ENCODE data around the gene CARD11. TPM values are rescaled to one million over a fixed set of nuclear protein-coding genes. Genes with fewer than 3 reads are reported as not detected.
A peak's percentile ranks its signal among the peaks of the same experiment; 100 is the strongest.

CARD11 gene
- polyA plus RNA-seq, 1 donor from 2014 or later: not detected

- Histone ChIP-seq H4K20me1 (ENCODE audit: insufficient read depth) (no peaks in the 10 kb centered on the region), H2AFZ (ENCODE audit: low read depth, low read length) (no peak overlapping the region), H3K4me2 (ENCODE audit: low read length) (no peak overlapping the region), H3K9me3 (ENCODE audit: low read length) (no peaks in the 10 kb centered on the region), H3K9me2 (ENCODE audit: insufficient read depth, low read length) (no peaks in the 10 kb centered on the region), H3K27ac (ENCODE audit: low read length) (no peak overlapping the region), H3F3A (ENCODE audit: insufficient read depth, low read length, poor library complexity, severe bottlenecking) (no peaks in the 10 kb centered on the region), H3K9ac (ENCODE audit: low read length) (no peak overlapping the region), H3K4me3 (ENCODE audit: low read length) (no peak overlapping the region), H3K36me3 (ENCODE audit: insufficient read depth, low read length) (no peaks in the 10 kb centered on the region), H3K27me3 (ENCODE audit: insufficient read depth, low read depth, low read length) (no peaks in the 10 kb centered on the region), H3K79me2 (replicated peaks; ENCODE audit: insufficient read depth, low read length) (no peaks in the 10 kb centered on the region)
- TF ChIP-seq TAF1 (IDR thresholded peaks at IDR 0.05; ENCODE audit: low read depth) (no peak), REST (IDR thresholded peaks at IDR 0.05; ENCODE audit: borderline replicate concordance) (no peak), CTCF (IDR thresholded peaks at IDR 0.05; ENCODE audit: poor library complexity, severe bottlenecking) (no peak), EP300 (conservative IDR thresholded peaks at IDR 0.05; ENCODE audit: poor library complexity, severe bottlenecking) (no peak), SMC3 (conservative IDR thresholded peaks at IDR 0.05; ENCODE audit: poor library complexity) (no peak), POLR2AphosphoS5 (IDR thresholded peaks at IDR 0.05) (peak; percentile 41), RAD21 (conservative IDR thresholded peaks at IDR 0.05) (no peak)
Measured at GRCh38 chr7:2934984-2935740, 108.5 kb downstream of the CARD11 start.

- Histone ChIP-seq H4K20me1 (ENCODE audit: insufficient read depth) (no peaks in the 10 kb centered on the region), H3K9me3 (ENCODE audit: low read length) (no peaks in the 10 kb centered on the region), H3K27me3 (ENCODE audit: insufficient read depth, low read depth, low read length) (no peaks in the 10 kb centered on the region), H3F3A (ENCODE audit: insufficient read depth, low read length, poor library complexity, severe bottlenecking) (no peaks in the 10 kb centered on the region), H3K9me2 (ENCODE audit: insufficient read depth, low read length) (no peaks in the 10 kb centered on the region), H3K9ac (ENCODE audit: low read length) (no peak overlapping the region), H3K4me3 (ENCODE audit: low read length) (no peak overlapping the region), H3K36me3 (ENCODE audit: insufficient read depth, low read length) (no peaks in the 10 kb centered on the region), H3K4me2 (ENCODE audit: low read length) (no peak overlapping the region), H3K27ac (ENCODE audit: low read length) (no peak overlapping the region), H2AFZ (ENCODE audit: low read depth, low read length) (no peak overlapping the region), H3K79me2 (replicated peaks; ENCODE audit: insufficient read depth, low read length) (no peaks in the 10 kb centered on the region)
- TF ChIP-seq POLR2AphosphoS5 (IDR thresholded peaks at IDR 0.05) (no peak), RAD21 (conservative IDR thresholded peaks at IDR 0.05) (no peak), MXI1 (conservative IDR thresholded peaks at IDR 0.05; ENCODE audit: poor library complexity, severe bottlenecking) (no peak), SMC3 (conservative IDR thresholded peaks at IDR 0.05; ENCODE audit: poor library complexity) (no peak), CTCF (IDR thresholded peaks at IDR 0.05; ENCODE audit: poor library complexity, severe bottlenecking) (no peak), EP300 (conservative IDR thresholded peaks at IDR 0.05; ENCODE audit: poor library complexity, severe bottlenecking) (no peak), TAF1 (IDR thresholded peaks at IDR 0.05; ENCODE audit: low read depth) (no peak), REST (IDR thresholded peaks at IDR 0.05; ENCODE audit: borderline replicate concordance) (no peak), EZH2 (IDR thresholded peaks at IDR 0.05; ENCODE audit: borderline replicate concordance, insufficient read depth, low read length, poor library complexity, severe bottlenecking) (no peak)
Measured at GRCh38 chr7:2934211-2934731, 109.4 kb downstream of the CARD11 start.
